ENCODE results near the gene DUSP21. TPM values are rescaled to one million over a fixed set of nuclear protein-coding genes. Genes with fewer than 3 reads are reported as not detected.
"Not testable (repeated sequence)": the region's sequence is repeated elsewhere in the genome, so short reads cannot be mapped to it uniquely, and the experiment has no call there.

Gene DUSP21
- total and polyA plus RNA-seq, 9 donors, result not detected

GRCh38 chrX:44842550-44843317, 1.1 kb upstream of the DUSP21 start:
- WGBS (ENCODE audit: insufficient coverage), result 93% methylated on average over 2 of the region's 10 CpGs
- Histone ChIP-seq H3K4me1 (ENCODE audit: control insufficient read depth, insufficient read depth, low read length) (no peaks in the 10 kb centered on the region), H3K4me3 (ENCODE audit: low read length) (no peak overlapping the region), H3K9me3 (replicated peaks; ENCODE audit: control insufficient read depth, low read depth, low read length) (no peaks in the 10 kb centered on the region), H3K27ac (ENCODE audit: low read length) (no peak overlapping the region), H3K27me3 (ENCODE audit: control insufficient read depth, insufficient read depth, low read length) (peaks cover 6% of the 10 kb centered on the region), H3K36me3 (ENCODE audit: control insufficient read depth, insufficient read depth, low read length) (no peaks in the 10 kb centered on the region)
- no peak for DNase-seq

GRCh38 chrX:44843318-44843702, 511 bp upstream of the DUSP21 start:
- no peak overlapping the region for H3K27ac ChIP-seq (ENCODE audit: low read length)
- H3K4me3 ChIP-seq (ENCODE audit: low read length), result no peak overlapping the region
- H3K27me3 ChIP-seq (ENCODE audit: control insufficient read depth, insufficient read depth, low read length), result peaks cover 6% of the 10 kb centered on the region
- no peaks in the 10 kb centered on the region for H3K4me1 ChIP-seq (ENCODE audit: control insufficient read depth, insufficient read depth, low read length)
- H3K9me3 ChIP-seq (replicated peaks; ENCODE audit: control insufficient read depth, low read depth, low read length), result no peaks in the 10 kb centered on the region
- DNase-seq, result no peak
- no peaks in the 10 kb centered on the region for H3K36me3 ChIP-seq (ENCODE audit: control insufficient read depth, insufficient read depth, low read length)
- WGBS (ENCODE audit: insufficient coverage), result no CpG with 5 or more reads among the region's 2 CpGs

GRCh38 chrX:44844204-44844603, 383 bp downstream of the DUSP21 start:
- H3K27ac ChIP-seq (ENCODE audit: low read length), result no peak overlapping the region
- H3K9me3 ChIP-seq (replicated peaks; ENCODE audit: control insufficient read depth, low read depth, low read length), result no peaks in the 10 kb centered on the region
- peaks cover 6% of the 10 kb centered on the region for H3K27me3 ChIP-seq (ENCODE audit: control insufficient read depth, insufficient read depth, low read length)
- no peaks in the 10 kb centered on the region for H3K4me1 ChIP-seq (ENCODE audit: control insufficient read depth, insufficient read depth, low read length)
- no peaks in the 10 kb centered on the region for H3K36me3 ChIP-seq (ENCODE audit: control insufficient read depth, insufficient read depth, low read length)
- WGBS (ENCODE audit: insufficient coverage), result 94% methylated on average over 26 of the region's 26 CpGs
- no peak for DNase-seq
- no peak overlapping the region for H3K4me3 ChIP-seq (ENCODE audit: low read length)

GRCh38 chrX:44850891-44851290, 7.1 kb downstream of the DUSP21 start:
- WGBS (ENCODE audit: insufficient coverage), result 86% methylated on average over 6 of the region's 6 CpGs
- not testable (repeated sequence) for DNase-seq; H3K4me3 ChIP-seq (ENCODE audit: low read length); H3K27ac ChIP-seq (ENCODE audit: low read length); H3K36me3 ChIP-seq (ENCODE audit: control insufficient read depth, insufficient read depth, low read length); H3K9me3 ChIP-seq (replicated peaks; ENCODE audit: control insufficient read depth, low read depth, low read length); H3K27me3 ChIP-seq (ENCODE audit: control insufficient read depth, insufficient read depth, low read length); H3K4me1 ChIP-seq (ENCODE audit: control insufficient read depth, insufficient read depth, low read length)

GRCh38 chrX:44871114-44871645, 27.4 kb downstream of the DUSP21 start:
- peak; percentile 9 for DNase-seq

GRCh38 chrX:44871931-44872820, 28.4 kb downstream of the DUSP21 start:
- no peaks in the 10 kb centered on the region for H3K27me3 ChIP-seq (ENCODE audit: control insufficient read depth, insufficient read depth, low read length)
- WGBS (ENCODE audit: insufficient coverage), result 0% methylated on average over 51 of the region's 60 CpGs
- peak; percentile 69 for DNase-seq
- no peaks in the 10 kb centered on the region for H3K9me3 ChIP-seq (replicated peaks; ENCODE audit: control insufficient read depth, low read depth, low read length)
- no peaks in the 10 kb centered on the region for H3K36me3 ChIP-seq (ENCODE audit: control insufficient read depth, insufficient read depth, low read length)
- peak overlapping the region; percentile 88 for H3K4me3 ChIP-seq (ENCODE audit: low read length)
- no peaks in the 10 kb centered on the region for H3K4me1 ChIP-seq (ENCODE audit: control insufficient read depth, insufficient read depth, low read length)
- peak overlapping the region; percentile 91 for H3K27ac ChIP-seq (ENCODE audit: low read length)

More at GRCh38 chrX:44871114-44871645, 27.4 kb downstream of the DUSP21 start:
- no peaks in the 10 kb centered on the region for H3K36me3 ChIP-seq (ENCODE audit: control insufficient read depth, insufficient read depth, low read length)
- H3K27me3 ChIP-seq (ENCODE audit: control insufficient read depth, insufficient read depth, low read length), result no peaks in the 10 kb centered on the region
- H3K4me1 ChIP-seq (ENCODE audit: control insufficient read depth, insufficient read depth, low read length), result no peaks in the 10 kb centered on the region
- peak overlapping the region; percentile 88 for H3K4me3 ChIP-seq (ENCODE audit: low read length)
- 59% methylated on average over 8 of the region's 16 CpGs for WGBS (ENCODE audit: insufficient coverage)
- no peaks in the 10 kb centered on the region for H3K9me3 ChIP-seq (replicated peaks; ENCODE audit: control insufficient read depth, low read depth, low read length)
- H3K27ac ChIP-seq (ENCODE audit: low read length), result peak overlapping the region; percentile 91

- under 1% methylated on average over 61 of the region's 61 CpGs for WGBS (ENCODE audit: insufficient coverage)
- H3K4me3 ChIP-seq (ENCODE audit: low read length), result peak within 1 kb of the TSS; percentile 88
- DNase-seq, result peak; percentile 99
- no peaks in the 10 kb centered on the region for H3K27me3 ChIP-seq (ENCODE audit: control insufficient read depth, insufficient read depth, low read length)
- no peaks in the 10 kb centered on the region for H3K36me3 ChIP-seq (ENCODE audit: control insufficient read depth, insufficient read depth, low read length)
- no peaks in the 10 kb centered on the region for H3K4me1 ChIP-seq (ENCODE audit: control insufficient read depth, insufficient read depth, low read length)
- H3K27ac ChIP-seq (ENCODE audit: low read length), result peak within 1 kb of the TSS; percentile 99
- no peaks in the 10 kb centered on the region for H3K9me3 ChIP-seq (replicated peaks; ENCODE audit: control insufficient read depth, low read depth, low read length)
Measured at GRCh38 chrX:44872821-44873414, 29.1 kb downstream of the DUSP21 start, which contains the start of gene KDM6A. Gene KDM6A (plus strand): TSS chrX:44873188. CDS start chrX:44873552, 364 bp downstream.

- H3K4me3 ChIP-seq (ENCODE audit: low read length), result peak overlapping the region; percentile 88
- peak; percentile 84 for DNase-seq
- H3K36me3 ChIP-seq (ENCODE audit: control insufficient read depth, insufficient read depth, low read length), result no peaks in the 10 kb centered on the region
- H3K9me3 ChIP-seq (replicated peaks; ENCODE audit: control insufficient read depth, low read depth, low read length), result no peaks in the 10 kb centered on the region
- WGBS (ENCODE audit: insufficient coverage), result under 1% methylated on average over 97 of the region's 99 CpGs
- H3K4me1 ChIP-seq (ENCODE audit: control insufficient read depth, insufficient read depth, low read length), result no peaks in the 10 kb centered on the region
- H3K27ac ChIP-seq (ENCODE audit: low read length), result peak overlapping the region; percentile 99
- no peaks in the 10 kb centered on the region for H3K27me3 ChIP-seq (ENCODE audit: control insufficient read depth, insufficient read depth, low read length)
Measured at GRCh38 chrX:44873415-44874276, 29.8 kb downstream of the DUSP21 start.

- H3K4me3 ChIP-seq (ENCODE audit: low read length), result peak overlapping the region; percentile 88
- H3K27me3 ChIP-seq (ENCODE audit: control insufficient read depth, insufficient read depth, low read length), result no peaks in the 10 kb centered on the region
- WGBS (ENCODE audit: insufficient coverage), result 0% methylated on average over 7 of the region's 14 CpGs
- peak; percentile 74 for DNase-seq
- no peaks in the 10 kb centered on the region for H3K36me3 ChIP-seq (ENCODE audit: control insufficient read depth, insufficient read depth, low read length)
- H3K4me1 ChIP-seq (ENCODE audit: control insufficient read depth, insufficient read depth, low read length), result no peaks in the 10 kb centered on the region
- no peaks in the 10 kb centered on the region for H3K9me3 ChIP-seq (replicated peaks; ENCODE audit: control insufficient read depth, low read depth, low read length)
- peak overlapping the region; percentile 99 for H3K27ac ChIP-seq (ENCODE audit: low read length)
Measured at GRCh38 chrX:44874420-44875184, 30.8 kb downstream of the DUSP21 start.

Measured in muscle of leg (tissue), 11 donors.